SK-N-SH (cell line): Measurements from ENCODE around the gene ASTN2. TPM values are rescaled to one million over a fixed set of nuclear protein-coding genes. Genes with fewer than 3 reads are reported as not detected.

ENCODE experiments used
- CTCF ChIA-PET: fragments of 300-600, 350-600 bp; formaldehyde crosslinking; extraction: SDS; loops from one replicate; lab custom pipeline; 2021; lab: Yijun Ruan, JAX
- POLR2A ChIA-PET: fragments of 350-600 bp; sonication (Branson Sonifier 250); formaldehyde crosslinking; extraction: SDS; loops from one replicate; lab custom pipeline; 2020; ENCODE audit warnings: antibody characterized with exemption, inconsistent platforms; lab: Yijun Ruan, JAX
- DNase-seq: peaks from one replicate; pipeline ENCODE4 v3.0.0; 2012
- H2AFZ ChIP-seq: fragments of 200-600 bp; sonication (generic); 2 replicates; pipeline ENCODE4 v1.8.1; 2016; ENCODE audit warnings: antibody characterized with exemption, mild to moderate bottlenecking, low read depth
- H3F3A ChIP-seq: fragments of 200-600 bp; sonication (generic); replicated peaks from 2 replicates; pipeline ENCODE3; 2016; ENCODE audit warnings: antibody characterized with exemption, mild to moderate bottlenecking; ENCODE audit not compliant: insufficient read depth
- H3K27ac ChIP-seq, 2 experiments: fragments of 200-500 bp in 1 of 2; fragments of 200-600 bp in 1 of 2; sonication (Bioruptor generic) in 1 of 2; sonication (generic), shearing (Covaris generic) in 1 of 2; 2 replicates each; pipeline versions ENCODE4 v1.5.1 to v1.6.1; 2014 to 2016; ENCODE audit warnings: low read depth in 2 of 2, inconsistent platforms in 1 of 2, low read length in 1 of 2, mild to moderate bottlenecking in 1 of 2, mixed read lengths in 1 of 2
- H3K27me3 ChIP-seq: fragments of 200-600 bp; sonication (generic), shearing (Covaris generic); 2 replicates; pipeline ENCODE4 v1.6.1; 2016; ENCODE audit warnings: mixed run types; ENCODE audit not compliant: insufficient read depth
- H3K36me3 ChIP-seq, 2 experiments: fragments of 200-500 bp in 1 of 2; fragments of 200-600 bp in 1 of 2; sonication (Bioruptor generic) in 1 of 2; sonication (generic) in 1 of 2; replicated peaks in 1 of 2; 2 replicates each; pipeline versions ENCODE3 to v1.5.1; 2014 to 2016; ENCODE audit warnings: low read length in 1 of 2, mild to moderate bottlenecking in 1 of 2; ENCODE audit not compliant: insufficient read depth in 2 of 2, control insufficient read depth in 1 of 2
- H3K4me1 ChIP-seq, 2 experiments: fragments of 200-500 bp in 1 of 2; fragments of 200-600 bp in 1 of 2; sonication (Bioruptor generic) in 1 of 2; sonication (generic), shearing (Covaris generic) in 1 of 2; 2 replicates each; pipeline versions ENCODE4 v1.5.1 to v1.6.1; 2014 to 2016; ENCODE audit warnings: low read depth in 1 of 2, low read length in 1 of 2, mixed run types in 1 of 2; ENCODE audit not compliant: insufficient read depth in 2 of 2, control insufficient read depth in 1 of 2
- H3K4me2 ChIP-seq: fragments of 200-600 bp; sonication (generic), shearing (Covaris generic); 2 replicates; pipeline ENCODE4 v1.6.1; 2017; ENCODE audit warnings: mixed run types
- H3K4me3 ChIP-seq, 2 experiments: fragments of 200-500 bp in 1 of 2; fragments of 200-600 bp in 1 of 2; sonication (Bioruptor generic) in 1 of 2; sonication (generic), shearing (Covaris generic) in 1 of 2; 2 replicates each; pipeline versions ENCODE4 v1.5.1 to v1.8.1; 2014 to 2016; ENCODE audit warnings: low read depth in 2 of 2, inconsistent platforms in 1 of 2, low read length in 1 of 2, mild to moderate bottlenecking in 1 of 2, mixed read lengths in 1 of 2, moderate library complexity in 1 of 2
- H3K79me2 ChIP-seq: fragments of 200-600 bp; sonication (generic); 2 replicates; pipeline ENCODE4 v1.8.1; 2017; ENCODE audit warnings: mild to moderate bottlenecking; ENCODE audit not compliant: insufficient read depth
- H3K9ac ChIP-seq: fragments of 200-600 bp; sonication (generic); 2 replicates; pipeline ENCODE4 v1.6.1; 2017; ENCODE audit warnings: mixed run types
- H3K9me2 ChIP-seq: fragments of 200-600 bp; sonication (generic); 2 replicates; pipeline ENCODE4 v1.6.1; 2017; ENCODE audit warnings: mixed run types
- H3K9me3 ChIP-seq: fragments of 200-600 bp; sonication (generic); 2 replicates; pipeline ENCODE4 v1.6.1; 2017; ENCODE audit warnings: mixed run types, mild to moderate bottlenecking, moderate library complexity
- H4K20me1 ChIP-seq: fragments of 200-600 bp; sonication (generic); 2 replicates; pipeline ENCODE4 v1.6.1; 2017; ENCODE audit warnings: mild to moderate bottlenecking, mixed run types; ENCODE audit not compliant: insufficient read depth
- CHD2 ChIP-seq: fragments of 150-350 bp; IDR thresholded peaks from 2 replicates; pipeline ENCODE4 v1.6.1; 2018; ENCODE audit warnings: low read length; ENCODE audit not compliant: partially characterized antibody
- ELF1 ChIP-seq: IDR thresholded peaks from 2 replicates; pipeline ENCODE4 v1.4.0; 2012
- EP300 ChIP-seq, 2 experiments: IDR thresholded peaks; 2 replicates each; pipeline versions ENCODE4 v1.4.0 to v1.6.1; 2012; ENCODE audit warnings: borderline replicate concordance in 1 of 2, low read depth in 1 of 2, low read length in 1 of 2
- FOSL2 ChIP-seq: IDR thresholded peaks from 2 replicates; pipeline ENCODE4 v1.4.0; 2012; ENCODE audit warnings: low read depth, mild to moderate bottlenecking, moderate library complexity, borderline replicate concordance
- GATA2 ChIP-seq: sonication (generic); formaldehyde crosslinking; IDR thresholded peaks from 2 replicates; pipeline ENCODE4 v1.5.0; 2020; ENCODE audit warnings: mild to moderate bottlenecking, missing genetic modification reagents
- IRF3 ChIP-seq: fragments of 150-350 bp; IDR thresholded peaks from 2 replicates; pipeline ENCODE4 v1.6.1; 2016; ENCODE audit warnings: mild to moderate bottlenecking, low read depth, low read length
- JUND ChIP-seq: IDR thresholded peaks from 2 replicates; pipeline ENCODE4 v1.4.0; 2012
- MAX ChIP-seq: IDR thresholded peaks from 2 replicates; pipeline ENCODE4 v1.4.0; 2012; ENCODE audit warnings: low read depth
- MEF2A ChIP-seq: IDR thresholded peaks from 2 replicates; pipeline ENCODE4 v1.4.0; 2012; ENCODE audit warnings: low read depth, borderline replicate concordance
- NFIC ChIP-seq: IDR thresholded peaks from 2 replicates; pipeline ENCODE4 v1.4.0; 2012; ENCODE audit warnings: borderline replicate concordance
- NRF1 ChIP-seq: IDR thresholded peaks from 2 replicates; pipeline ENCODE4 v1.6.1; 2012; ENCODE audit warnings: low read depth, mild to moderate bottlenecking, low read length
- POLR2AphosphoS5 ChIP-seq: IDR thresholded peaks from 2 replicates; pipeline ENCODE4 v1.6.1; 2012; ENCODE audit warnings: low read depth, low read length
- RCOR1 ChIP-seq: fragments of 150-350 bp; IDR thresholded peaks from 2 replicates; pipeline ENCODE4 v1.6.1; 2017; ENCODE audit warnings: antibody characterized with exemption, low read length
- RFX5 ChIP-seq: IDR thresholded peaks from 2 replicates; pipeline ENCODE4 v1.6.1; 2012; ENCODE audit warnings: mild to moderate bottlenecking, improper control_type of control experiment, low read length
- RXRA ChIP-seq: IDR thresholded peaks from 2 replicates; pipeline ENCODE4 v1.4.0; 2012; ENCODE audit warnings: low read depth, mild to moderate bottlenecking, borderline replicate concordance
- SIN3A ChIP-seq: IDR thresholded peaks from 2 replicates; pipeline ENCODE4 v1.6.1; 2012; ENCODE audit warnings: low read depth, mild to moderate bottlenecking, low read length, moderate library complexity, borderline replicate concordance
- SMC3 ChIP-seq: IDR thresholded peaks from 2 replicates; pipeline ENCODE4 v1.6.1; 2012; ENCODE audit warnings: low read depth, low read length, improper control_type of control experiment
- TAF1 ChIP-seq: IDR thresholded peaks from 2 replicates; pipeline ENCODE4 v1.6.1; 2012; ENCODE audit warnings: low read depth, mild to moderate bottlenecking, low read length, moderate library complexity, borderline replicate concordance
- TCF12 ChIP-seq: IDR thresholded peaks from 2 replicates; pipeline ENCODE4 v1.4.0; 2012
- USF2 ChIP-seq: fragments of 150-350 bp; IDR thresholded peaks from 2 replicates; pipeline ENCODE4 v1.6.1; 2017; ENCODE audit warnings: antibody characterized with exemption, low read length, low read depth, borderline replicate concordance
- WGBS: methylation state at CpG from one replicate; pipeline ENCODE4 v1.1.6; 2017; ENCODE audit warnings: low lambda C conversion rate; 5-methylcytosine and 5-hydroxymethylcytosine counted together
- polyA plus RNA-seq, 3 experiments: library from polyadenylated mRNA; depleted of rRNA; stranded (reverse); fragments of >200 nt; gene quantifications; 2 replicates each; pipeline ENCODE4 v1.2.3, GENCODE V29; 2012
- TF ChIP-seq, protein P1 (sequence below): IDR thresholded peaks from 2 replicates; pipeline ENCODE4 v1.4.0; 2012; ENCODE audit warnings: low read depth, borderline replicate concordance

The ASTN2 gene
- polyA plus RNA-seq, 1 of the 3 experiments (the other 2 are of a cell fraction) = 6.6 TPM

- Histone ChIP-seq H3K4me1 (peaks cover 0 to 2% of the 10 kb centered on the region in 2 experiments; a peak in 1 of 4 replicates), H4K20me1 (no peaks in the 10 kb centered on the region), H3K9ac (no peak overlapping the region), H3K4me3 (no peak overlapping the region), H3K27ac (no peak overlapping the region), H3K27me3 (no peaks in the 10 kb centered on the region), H3K79me2 (no peaks in the 10 kb centered on the region), H3F3A (no peaks in the 10 kb centered on the region), H2AFZ (no peak overlapping the region), H3K9me3 (no peaks in the 10 kb centered on the region), H3K9me2 (no peaks in the 10 kb centered on the region), H3K4me2 (no peak overlapping the region), H3K36me3 (no peaks in the 10 kb centered on the region)
- CTCF ChIA-PET = no interaction called here
- no peak for TF ChIP-seq POLR2AphosphoS5
- no peak for TF ChIP-seq USF2
- no peak for TF ChIP-seq RCOR1
- POLR2A ChIA-PET = no interaction called here
- DNase-seq = no peak
These were observed 414.0 kb downstream of the ASTN2 start for GRCh38 chr9:117000834-117001233.

- H3K9me2 ChIP-seq = no peaks in the 10 kb centered on the region
- no peak for DNase-seq
- CTCF ChIA-PET = no interaction called here
- POLR2A ChIA-PET = no interaction called here
- no peak overlapping the region for H3K27ac ChIP-seq
- H3K9ac ChIP-seq = no peak overlapping the region
- WGBS = 47% methylated on average over 2 of the region's 2 CpGs
- no peak for TF ChIP-seq IRF3
- no peak for TF ChIP-seq NFIC
- no peak for TF ChIP-seq TCF12
- no peak for TF ChIP-seq SMC3
- TF ChIP-seq CHD2 = no peak
- no peak for TF ChIP-seq MAX
- no peak for TF ChIP-seq FOSL2
- no peak for TF ChIP-seq RXRA
- no peak for TF ChIP-seq POLR2AphosphoS5
- TF ChIP-seq NRF1 = no peak
- TF ChIP-seq RFX5 = no peak
- no peak for TF ChIP-seq ELF1
- TF ChIP-seq TAF1 = no peak
- TF ChIP-seq, protein P1, sequence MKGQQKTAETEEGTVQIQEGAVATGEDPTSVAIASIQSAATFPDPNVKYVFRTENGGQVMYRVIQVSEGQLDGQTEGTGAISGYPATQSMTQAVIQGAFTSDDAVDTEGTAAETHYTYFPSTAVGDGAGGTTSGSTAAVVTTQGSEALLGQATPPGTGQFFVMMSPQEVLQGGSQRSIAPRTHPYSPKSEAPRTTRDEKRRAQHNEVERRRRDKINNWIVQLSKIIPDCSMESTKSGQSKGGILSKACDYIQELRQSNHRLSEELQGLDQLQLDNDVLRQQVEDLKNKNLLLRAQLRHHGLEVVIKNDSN = no peak
- TF ChIP-seq SIN3A = no peak
- no peak for TF ChIP-seq USF2
- TF ChIP-seq JUND = no peak
- no peak for TF ChIP-seq GATA2 (CRISPR knock-in tag)
- no peak for TF ChIP-seq MEF2A
- TF ChIP-seq EP300 (IDR thresholded peaks at IDR 0.05; ENCODE audit: borderline replicate concordance in 1 of 2, low read depth in 1 of 2, low read length in 1 of 2) = no peak
- no peaks in the 10 kb centered on the region for H3K79me2 ChIP-seq
- H3K4me2 ChIP-seq = no peak overlapping the region
- H2AFZ ChIP-seq = no peak overlapping the region
- no peaks in the 10 kb centered on the region for H3F3A ChIP-seq
- no peaks in the 10 kb centered on the region for H4K20me1 ChIP-seq
- no peaks in the 10 kb centered on the region for H3K4me1 ChIP-seq
- no peaks in the 10 kb centered on the region for H3K36me3 ChIP-seq
- no peak overlapping the region for H3K4me3 ChIP-seq
- no peaks in the 10 kb centered on the region for H3K27me3 ChIP-seq
- H3K9me3 ChIP-seq = no peaks in the 10 kb centered on the region
These were observed 414.6 kb downstream of the ASTN2 start for GRCh38 chr9:117000196-117000723.
